Raji (cell line): ENCODE measurements around the gene PSMB4.

ENCODE experiments used
- POLR2A ChIP-seq: IDR thresholded peaks from 2 replicates; pipeline ENCODE4 v1.6.1; 2011; ENCODE audit warnings: low read depth, low read length, control low read depth; ENCODE audit not compliant: insufficient read depth

PSMB4 gene

GRCh38 chr1:151399324-151400171 is at the start of gene PSMB4:
PSMB4 (plus strand) TSS chr1:151399573; CDS start chr1:151399588, 15 bp downstream.
- TF ChIP-seq POLR2A, result peak; percentile 86

- TF ChIP-seq POLR2A, result no peak
Measured at GRCh38 chr1:151352021-151352718, 47.2 kb upstream of the PSMB4 start.

GRCh38 chr1:151356696-151357095 is 42.7 kb upstream of the PSMB4 start:
- no peak for TF ChIP-seq POLR2A

GRCh38 chr1:151361883-151362282 is 37.5 kb upstream of the PSMB4 start:
- TF ChIP-seq POLR2A, result no peak

- TF ChIP-seq POLR2A, result no peak
Measured at GRCh38 chr1:151362308-151363155, 36.8 kb upstream of the PSMB4 start.

GRCh38 chr1:151364996-151365395 is 34.4 kb upstream of the PSMB4 start:
- no peak for TF ChIP-seq POLR2A

- no peak for TF ChIP-seq POLR2A
Measured at GRCh38 chr1:151367658-151368392, 31.5 kb upstream of the PSMB4 start.

GRCh38 chr1:151368393-151369301 is 30.7 kb upstream of the PSMB4 start:
- TF ChIP-seq POLR2A, result no peak

- no peak for TF ChIP-seq POLR2A
Measured at GRCh38 chr1:151369302-151369610, 30.1 kb upstream of the PSMB4 start.

GRCh38 chr1:151369621-151370048 is 29.7 kb upstream of the PSMB4 start:
- TF ChIP-seq POLR2A, result no peak

GRCh38 chr1:151370211-151370911 is 29.0 kb upstream of the PSMB4 start:
- no peak for TF ChIP-seq POLR2A

- no peak for TF ChIP-seq POLR2A
Measured at GRCh38 chr1:151371370-151372057, 27.9 kb upstream of the PSMB4 start.
